Measurements from ENCODE around the gene PRSS36. TPM values are rescaled to one million over a fixed set of nuclear protein-coding genes. Genes with fewer than 3 reads are reported as not detected.

PRSS36 gene
- total RNA-seq, 1 donor from 2014 or later = 0.74 TPM

DNA sequence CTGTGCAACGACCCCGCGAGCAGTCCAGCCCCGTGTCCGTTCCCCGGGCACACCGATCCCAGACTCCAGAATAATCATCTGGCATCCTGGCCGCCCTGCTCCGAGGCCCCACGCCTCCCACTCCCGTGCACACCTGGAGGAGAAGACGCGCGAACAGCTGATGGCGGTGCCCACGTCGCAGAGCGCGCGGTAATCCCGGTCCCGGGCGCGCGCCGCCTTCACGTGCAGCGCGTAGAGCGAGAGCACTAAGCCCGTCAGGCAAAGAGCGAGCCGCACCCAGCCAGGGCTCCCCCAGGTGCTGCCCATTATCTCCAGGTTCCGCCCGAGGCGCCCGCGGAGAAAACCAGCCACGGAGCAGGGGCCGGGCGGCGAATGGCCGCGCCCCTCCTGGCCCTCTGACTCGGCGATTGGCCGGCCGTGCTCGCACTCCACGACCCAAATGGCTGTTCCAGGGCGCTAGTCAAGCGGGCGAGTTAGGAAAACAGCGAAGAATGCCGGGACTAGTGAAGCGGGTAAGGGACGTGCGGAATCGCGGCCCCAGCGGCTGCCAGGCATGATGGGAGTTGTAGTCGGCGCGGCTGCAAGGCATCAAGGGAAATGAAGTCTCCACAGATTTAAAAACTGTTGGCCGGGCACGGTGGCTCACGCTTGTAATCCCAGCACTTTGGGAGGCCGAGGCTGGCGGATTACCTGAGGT lies 55.3 kb downstream of the PRSS36 start, which contains the start of gene VKORC1:
VKORC1 (minus strand) TSS at position 374 of the 697 bp plus-strand sequence; CDS start at position 306, 68 bp downstream.
- peak; percentile 85 for DNase-seq (ENCODE audit: low spot score)
- peaks cover 8% of the 10 kb centered on the region for H3K36me3 Mint-ChIP-seq (ENCODE audit: low read depth, unreplicated experiment)
- peak within 1 kb of the TSS; percentile 68 for H3K27ac Mint-ChIP-seq (ENCODE audit: unreplicated experiment)
- H3K4me1 Mint-ChIP-seq (ENCODE audit: unreplicated experiment) = peaks cover 11% of the 10 kb centered on the region
- H3K27me3 Mint-ChIP-seq (ENCODE audit: unreplicated experiment) = peaks cover 26% of the 10 kb centered on the region
- no peaks in the 10 kb centered on the region for H3K9me3 Mint-ChIP-seq (ENCODE audit: unreplicated experiment)
- no peak for TF ChIP-seq CTCF (IDR thresholded peaks at IDR 0.05; ENCODE audit: unreplicated experiment)
- peak within 1 kb of the TSS; percentile 94 for H3K4me3 Mint-ChIP-seq (ENCODE audit: unreplicated experiment)

DNA sequence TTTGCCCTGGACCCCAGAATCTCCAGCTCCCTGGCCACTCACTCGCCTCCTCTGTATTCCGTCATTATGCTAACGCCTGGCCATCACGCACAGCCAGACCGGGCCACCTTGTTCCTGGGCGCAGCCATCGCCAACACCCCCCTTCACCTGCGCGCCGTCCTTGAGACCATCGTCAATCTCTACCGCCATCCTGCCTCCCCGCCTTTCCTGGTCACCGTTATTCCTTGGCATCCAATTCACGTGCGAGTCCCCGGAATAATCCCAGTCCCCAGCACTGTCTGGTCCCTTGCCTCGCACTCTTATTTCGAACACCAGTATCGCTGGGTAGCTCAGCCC lies 55.8 kb downstream of the PRSS36 start:
- Mint-ChIP-seq H3K9me3 (ENCODE audit: unreplicated experiment) (no peaks in the 10 kb centered on the region), H3K4me3 (ENCODE audit: unreplicated experiment) (peak overlapping the region; percentile 94), H3K4me1 (ENCODE audit: unreplicated experiment) (peaks cover 11% of the 10 kb centered on the region), H3K27me3 (ENCODE audit: unreplicated experiment) (peaks cover 26% of the 10 kb centered on the region), H3K36me3 (ENCODE audit: low read depth, unreplicated experiment) (peaks cover 10% of the 10 kb centered on the region), H3K27ac (ENCODE audit: unreplicated experiment) (peak overlapping the region; percentile 21)
- DNase-seq (ENCODE audit: low spot score) = no peak
- TF ChIP-seq CTCF (IDR thresholded peaks at IDR 0.05; ENCODE audit: unreplicated experiment) = no peak

- peaks cover 11% of the 10 kb centered on the region for H3K4me1 Mint-ChIP-seq (ENCODE audit: unreplicated experiment)
- peaks cover 26% of the 10 kb centered on the region for H3K27me3 Mint-ChIP-seq (ENCODE audit: unreplicated experiment)
- no peak for TF ChIP-seq CTCF (IDR thresholded peaks at IDR 0.05; ENCODE audit: unreplicated experiment)
- no peak for DNase-seq (ENCODE audit: low spot score)
- peak overlapping the region; percentile 37 for H3K4me3 Mint-ChIP-seq (ENCODE audit: unreplicated experiment)
- peaks cover 10% of the 10 kb centered on the region for H3K36me3 Mint-ChIP-seq (ENCODE audit: low read depth, unreplicated experiment)
- H3K9me3 Mint-ChIP-seq (ENCODE audit: unreplicated experiment) = no peaks in the 10 kb centered on the region
- no peak overlapping the region for H3K27ac Mint-ChIP-seq (ENCODE audit: unreplicated experiment)
Measured at GRCh38 chr16:31093132-31093703, 56.6 kb downstream of the PRSS36 start.

- peak overlapping the region; percentile 37 for H3K4me3 Mint-ChIP-seq (ENCODE audit: unreplicated experiment)
- no peaks in the 10 kb centered on the region for H3K9me3 Mint-ChIP-seq (ENCODE audit: unreplicated experiment)
- H3K27ac Mint-ChIP-seq (ENCODE audit: unreplicated experiment) = peak overlapping the region; percentile 57
- H3K27me3 Mint-ChIP-seq (ENCODE audit: unreplicated experiment) = peaks cover 28% of the 10 kb centered on the region
- H3K36me3 Mint-ChIP-seq (ENCODE audit: low read depth, unreplicated experiment) = peaks cover 10% of the 10 kb centered on the region
- TF ChIP-seq CTCF (IDR thresholded peaks at IDR 0.05; ENCODE audit: unreplicated experiment) = no peak
- no peak for DNase-seq (ENCODE audit: low spot score)
- H3K4me1 Mint-ChIP-seq (ENCODE audit: unreplicated experiment) = peaks cover 11% of the 10 kb centered on the region
Measured at GRCh38 chr16:31092330-31092729, 57.5 kb downstream of the PRSS36 start.

DNA sequence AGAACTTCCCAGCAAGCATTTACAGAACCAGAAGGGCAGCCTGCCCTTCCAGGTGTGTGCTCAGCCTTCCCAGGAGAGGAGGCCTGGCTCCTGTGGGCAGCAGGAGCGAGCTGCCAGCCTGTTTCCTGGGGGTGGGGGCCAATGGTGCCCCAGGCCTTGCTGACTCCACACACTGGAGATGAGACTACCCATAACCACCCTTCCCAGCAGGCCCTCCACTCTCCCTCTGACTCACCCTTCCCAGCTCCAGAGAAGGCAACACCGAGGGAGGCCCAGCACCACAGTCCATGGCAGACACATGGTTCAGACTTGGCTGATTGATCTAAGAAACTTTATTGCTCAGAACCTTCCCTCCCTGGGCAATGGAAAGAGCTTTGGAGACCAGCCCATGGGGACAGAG lies 59.3 kb downstream of the PRSS36 start:
- H3K9me3 Mint-ChIP-seq (ENCODE audit: unreplicated experiment) = no peaks in the 10 kb centered on the region
- peaks cover 31% of the 10 kb centered on the region for H3K27me3 Mint-ChIP-seq (ENCODE audit: unreplicated experiment)
- TF ChIP-seq CTCF (IDR thresholded peaks at IDR 0.05; ENCODE audit: unreplicated experiment) = no peak
- no peak overlapping the region for H3K27ac Mint-ChIP-seq (ENCODE audit: unreplicated experiment)
- no peak for DNase-seq (ENCODE audit: low spot score)
- peak overlapping the region; percentile 69 for H3K4me3 Mint-ChIP-seq (ENCODE audit: unreplicated experiment)
- peaks cover 8% of the 10 kb centered on the region for H3K36me3 Mint-ChIP-seq (ENCODE audit: low read depth, unreplicated experiment)
- peaks cover 8% of the 10 kb centered on the region for H3K4me1 Mint-ChIP-seq (ENCODE audit: unreplicated experiment)

Data from endothelial cell (in vitro differentiated cells).